ENCODE data around the gene MN1.

GRCh38 chr22:27844656-27845591, 43.4 kb upstream of the MN1 start:
- no peak for TF ChIP-seq POLR2A (IDR thresholded peaks at IDR 0.05; ENCODE audit: extremely low read depth, insufficient read length)
- TF ChIP-seq, protein P1, sequence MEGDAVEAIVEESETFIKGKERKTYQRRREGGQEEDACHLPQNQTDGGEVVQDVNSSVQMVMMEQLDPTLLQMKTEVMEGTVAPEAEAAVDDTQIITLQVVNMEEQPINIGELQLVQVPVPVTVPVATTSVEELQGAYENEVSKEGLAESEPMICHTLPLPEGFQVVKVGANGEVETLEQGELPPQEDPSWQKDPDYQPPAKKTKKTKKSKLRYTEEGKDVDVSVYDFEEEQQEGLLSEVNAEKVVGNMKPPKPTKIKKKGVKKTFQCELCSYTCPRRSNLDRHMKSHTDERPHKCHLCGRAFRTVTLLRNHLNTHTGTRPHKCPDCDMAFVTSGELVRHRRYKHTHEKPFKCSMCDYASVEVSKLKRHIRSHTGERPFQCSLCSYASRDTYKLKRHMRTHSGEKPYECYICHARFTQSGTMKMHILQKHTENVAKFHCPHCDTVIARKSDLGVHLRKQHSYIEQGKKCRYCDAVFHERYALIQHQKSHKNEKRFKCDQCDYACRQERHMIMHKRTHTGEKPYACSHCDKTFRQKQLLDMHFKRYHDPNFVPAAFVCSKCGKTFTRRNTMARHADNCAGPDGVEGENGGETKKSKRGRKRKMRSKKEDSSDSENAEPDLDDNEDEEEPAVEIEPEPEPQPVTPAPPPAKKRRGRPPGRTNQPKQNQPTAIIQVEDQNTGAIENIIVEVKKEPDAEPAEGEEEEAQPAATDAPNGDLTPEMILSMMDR (IDR thresholded peaks at IDR 0.05; ENCODE audit: low read depth, low read length): no peak
- TF ChIP-seq MYC (IDR thresholded peaks at IDR 0.05; ENCODE audit: low read depth, low read length): no peak
- no peak for TF ChIP-seq MAX (IDR thresholded peaks at IDR 0.05; ENCODE audit: low read depth, low read length)

Measured in NB4 (cell line).